PC-9 (cell line): ENCODE data around the gene GID8. TPM values are rescaled to one million over a fixed set of nuclear protein-coding genes. Genes with fewer than 3 reads are reported as not detected.

Experiments used
- BruUV-seq: library from RNA; stranded (reverse); fragments of 400-500 nt; replicated peaks from 2 replicates; lab custom pipeline; 2021; lab: Mats Ljungman, UMichigan
- CTCF ChIA-PET: fragments of 300-600 bp; sonication (Branson Sonifier 250); formaldehyde crosslinking; loops from one replicate; lab custom pipeline; 2022; ENCODE audit warnings: antibody characterized with exemption; lab: Charles Lee
- POLR2A ChIA-PET: fragments of 300-600 bp; sonication (Branson Sonifier 250); formaldehyde crosslinking; loops from one replicate; lab custom pipeline; 2022; ENCODE audit warnings: antibody characterized with exemption; ENCODE audit not compliant: unreplicated experiment; lab: Charles Lee
- DNase-seq, 2 experiments: peaks; one replicate each; pipeline versions ENCODE4 v3.0.0 to v3.0.0-alpha.2; 2015 to 2022; ENCODE audit warnings: mixed read lengths in 1 of 2
- H2AFZ ChIP-seq: fragments of 200-600 bp; sonication (generic); 2 replicates; pipeline ENCODE4 v1.8.1; 2017; ENCODE audit warnings: antibody characterized with exemption
- H3F3A ChIP-seq: fragments of 200-600 bp; sonication (generic); 2 replicates; pipeline ENCODE4 v1.8.1; 2017; ENCODE audit warnings: antibody characterized with exemption, mild to moderate bottlenecking, low read depth; ENCODE audit not compliant: insufficient read depth
- H3K27ac ChIP-seq: fragments of 200-600 bp; sonication (generic); 2 replicates; pipeline ENCODE4 v1.6.1; 2016; ENCODE audit warnings: mixed run types
- H3K27me3 ChIP-seq: fragments of 200-600 bp; sonication (generic); 2 replicates; pipeline ENCODE4 v1.6.1; 2016; ENCODE audit warnings: low read depth, mixed run types; ENCODE audit not compliant: insufficient read depth
- H3K36me3 ChIP-seq: fragments of 200-600 bp; sonication (generic); 2 replicates; pipeline ENCODE4 v1.6.1; 2016; ENCODE audit warnings: low read depth, mixed run types
- H3K4me1 ChIP-seq: fragments of 200-600 bp; sonication (generic); replicated peaks from 2 replicates; pipeline ENCODE4 v1.6.1; 2016; ENCODE audit warnings: mixed run types; ENCODE audit not compliant: insufficient read depth
- H3K4me2 ChIP-seq: fragments of 200-600 bp; sonication (generic); 2 replicates; pipeline ENCODE4 v1.6.1; 2017; ENCODE audit warnings: mixed run types
- H3K4me3 ChIP-seq: fragments of 200-600 bp; sonication (generic); 2 replicates; pipeline ENCODE4 v1.6.1; 2016; ENCODE audit warnings: mixed run types
- H3K79me2 ChIP-seq: fragments of 200-600 bp; sonication (generic); 2 replicates; pipeline ENCODE4 v1.6.1; 2017; ENCODE audit warnings: low read depth, mixed run types
- H3K9me2 ChIP-seq: fragments of 200-600 bp; sonication (generic); 2 replicates; pipeline ENCODE4 v1.8.1; 2017; ENCODE audit warnings: mild to moderate bottlenecking; ENCODE audit not compliant: insufficient read depth
- H3K9me3 ChIP-seq: fragments of 200-600 bp; sonication (generic); 2 replicates; pipeline ENCODE4 v1.8.1; 2016; ENCODE audit warnings: low read depth; ENCODE audit not compliant: insufficient read depth
- H4K20me1 ChIP-seq: fragments of 200-600 bp; sonication (generic); 2 replicates; pipeline ENCODE4 v1.8.1; 2017; ENCODE audit not compliant: insufficient read depth
- CTCF ChIP-seq: fragments of 200-600 bp; sonication (generic); conservative IDR thresholded peaks from 2 replicates; pipeline ENCODE4 v1.6.1; 2017; ENCODE audit warnings: mixed run types, antibody characterized with exemption, mild to moderate bottlenecking, moderate library complexity
- EZH2 ChIP-seq: fragments of 200-600 bp; sonication (generic); IDR thresholded peaks from 2 replicates; pipeline ENCODE4 v1.8.0; 2017; ENCODE audit warnings: antibody characterized with exemption, low read depth
- intact Hi-C: fragments of 100-400 bp; cut with micrococcal nuclease; formaldehyde crosslinking; loops from one replicate; pipeline ENCODE4 v1.10.0; 2022; ENCODE audit not compliant: unreplicated experiment
- total RNA-seq: library from RNA; stranded (reverse); gene quantifications from 2 replicates; pipeline ENCODE4 v1.2.3, GENCODE V29; 2021

GID8 gene
- total RNA-seq, 1 experiment from 2014 or later: 45.7 TPM

DNA sequence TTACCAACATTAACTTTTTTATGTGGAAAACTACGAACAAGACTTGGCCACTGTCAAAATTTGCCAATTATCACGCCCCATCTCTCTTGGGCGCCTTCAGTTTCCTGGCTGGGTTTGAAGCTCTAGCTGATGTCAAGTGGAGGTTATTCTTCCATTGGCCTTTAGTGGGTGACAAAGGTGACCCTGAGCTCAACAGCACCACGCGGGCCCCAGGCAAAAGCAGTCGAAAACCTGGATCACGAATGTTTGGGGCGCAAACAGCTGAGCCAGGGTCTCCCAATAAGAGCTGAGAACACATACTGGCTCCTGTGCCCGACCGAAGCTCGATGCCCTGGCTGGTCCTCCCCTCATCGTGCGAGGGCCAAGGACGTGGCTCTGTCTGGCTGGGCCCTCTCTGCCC is 41.4 kb downstream of the GID8 start:
- POLR2A ChIA-PET: no interaction called here
- no peaks in the 10 kb centered on the region for H3K36me3 ChIP-seq
- H3K4me2 ChIP-seq: no peak overlapping the region
- no peak for DNase-seq
- H4K20me1 ChIP-seq: no peaks in the 10 kb centered on the region
- CTCF ChIA-PET: interaction anchor here (0.5 to 0.6 kb wide), 2 partner anchors 219 to 559 kb away, joined by 3 to 4 read pairs; no protein-coding TSS in a partner anchor
- H3K79me2 ChIP-seq: no peaks in the 10 kb centered on the region
- H3F3A ChIP-seq: no peaks in the 10 kb centered on the region
- H2AFZ ChIP-seq: no peak overlapping the region
- H3K9me3 ChIP-seq: no peaks in the 10 kb centered on the region
- TF ChIP-seq CTCF (no peak), EZH2 (no peak)
- H3K4me3 ChIP-seq: no peak overlapping the region
- no peak overlapping the region for H3K27ac ChIP-seq
- H3K27me3 ChIP-seq: peaks cover 98% of the 10 kb centered on the region
- intact Hi-C loops: no loop called here
- no peaks in the 10 kb centered on the region for H3K4me1 ChIP-seq
- BruUV-seq: no TSS peak
- no peaks in the 10 kb centered on the region for H3K9me2 ChIP-seq

DNA sequence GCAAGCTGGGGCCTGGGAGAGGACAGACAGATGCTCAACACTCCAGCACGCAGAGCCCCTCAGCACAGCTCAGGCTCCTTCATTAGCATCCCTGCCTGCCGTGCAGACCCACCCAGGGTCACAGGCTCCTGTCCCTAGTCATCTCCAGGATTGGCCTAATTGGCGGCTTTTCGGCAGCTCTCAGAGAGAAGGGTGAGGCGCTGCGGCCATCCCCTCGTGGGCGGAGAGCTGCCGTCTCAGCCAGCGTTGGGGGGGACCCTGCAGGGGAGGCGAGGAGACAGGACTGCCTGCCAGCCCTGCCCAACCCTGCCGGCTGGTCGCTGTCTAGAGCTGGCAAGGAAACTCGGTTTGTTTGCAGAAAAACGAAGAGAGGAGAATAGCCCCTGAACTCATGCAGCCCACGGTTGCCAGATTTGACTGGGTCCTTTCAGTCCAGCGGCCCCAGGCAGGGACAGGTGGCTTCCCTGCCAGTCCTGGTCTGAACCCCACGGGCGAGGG is 42.0 kb downstream of the GID8 start:
- no peak overlapping the region for H3K27ac ChIP-seq
- H3K79me2 ChIP-seq: no peaks in the 10 kb centered on the region
- ChIA-PET CTCF (interaction anchor here (0.6 kb wide), 1 partner anchor 218 kb away, joined by 3 read pairs; no protein-coding TSS in a partner anchor), POLR2A (no interaction called here)
- no peak overlapping the region for H3K4me3 ChIP-seq
- H2AFZ ChIP-seq: no peak overlapping the region
- H4K20me1 ChIP-seq: no peaks in the 10 kb centered on the region
- no peak overlapping the region for H3K4me2 ChIP-seq
- no peaks in the 10 kb centered on the region for H3K4me1 ChIP-seq
- DNase-seq: no peak
- no peaks in the 10 kb centered on the region for H3K9me3 ChIP-seq
- peaks cover 98% of the 10 kb centered on the region for H3K27me3 ChIP-seq
- intact Hi-C loops: no loop called here
- H3K9me2 ChIP-seq: no peaks in the 10 kb centered on the region
- TF ChIP-seq CTCF: no peak
- TF ChIP-seq EZH2: no peak
- H3F3A ChIP-seq: no peaks in the 10 kb centered on the region
- no TSS peak for BruUV-seq
- no peaks in the 10 kb centered on the region for H3K36me3 ChIP-seq

GRCh38 chr20:62980380-62980960 is 42.5 kb downstream of the GID8 start:
- Histone ChIP-seq H3K4me1 (no peaks in the 10 kb centered on the region), H3K9me3 (no peaks in the 10 kb centered on the region), H3K79me2 (no peaks in the 10 kb centered on the region), H3K4me3 (no peak overlapping the region), H3K36me3 (no peaks in the 10 kb centered on the region), H4K20me1 (no peaks in the 10 kb centered on the region), H3K27ac (no peak overlapping the region), H2AFZ (no peak overlapping the region), H3K4me2 (no peak overlapping the region), H3K27me3 (peaks cover 98% of the 10 kb centered on the region), H3K9me2 (no peaks in the 10 kb centered on the region), H3F3A (no peaks in the 10 kb centered on the region)
- intact Hi-C loops: no loop called here
- BruUV-seq: no TSS peak
- ChIA-PET CTCF (no interaction called here), POLR2A (no interaction called here)
- no peak for TF ChIP-seq EZH2
- TF ChIP-seq CTCF: no peak
- DNase-seq: no peak
